Smooth muscle cell (in vitro differentiated cells): ENCODE data around the gene PEX6. TPM values are rescaled to one million over a fixed set of nuclear protein-coding genes. Genes with fewer than 3 reads are reported as not detected.
A peak's percentile ranks its signal among the peaks of the same experiment; 100 is the strongest.

ENCODE experiments used
- DNase-seq: peaks from one replicate; lab custom pipeline; 2025; ENCODE audit not compliant: unreplicated experiment; lab: John Stamatoyannopoulos, UW
- H2AFZ ChIP-seq: fragments of 200-600 bp; sonication (generic); 2 replicates; pipeline ENCODE4 v1.6.0; 2016; ENCODE audit warnings: antibody characterized with exemption, low read depth, mild to moderate bottlenecking
- H3F3A ChIP-seq: fragments of 200-600 bp; sonication (generic); 2 replicates; pipeline ENCODE4 v1.6.0; 2017; ENCODE audit warnings: antibody characterized with exemption, low read depth
- H3K27ac ChIP-seq: fragments of 200-600 bp; sonication (generic); 2 replicates; pipeline ENCODE4 v1.5.1; 2016; ENCODE audit warnings: low read depth, mild to moderate bottlenecking
- H3K27me3 ChIP-seq: fragments of 200-600 bp; sonication (generic); 2 replicates; pipeline ENCODE4 v1.6.1; 2016; ENCODE audit warnings: low read depth, mild to moderate bottlenecking
- H3K36me3 ChIP-seq: fragments of 200-600 bp; sonication (generic); 2 replicates; pipeline ENCODE4 v1.5.1; 2016; ENCODE audit warnings: low read depth
- H3K4me1 ChIP-seq: fragments of 200-600 bp; sonication (generic); 2 replicates; pipeline ENCODE4 v1.5.1; 2016; ENCODE audit warnings: low read depth
- H3K4me2 ChIP-seq: fragments of 200-600 bp; sonication (generic); 2 replicates; pipeline ENCODE4 v1.6.0; 2016; ENCODE audit warnings: mild to moderate bottlenecking
- H3K4me3 ChIP-seq: fragments of 200-600 bp; sonication (generic); 2 replicates; pipeline ENCODE4 v1.5.1; 2016; ENCODE audit warnings: mild to moderate bottlenecking
- H3K79me2 ChIP-seq: fragments of 200-600 bp; sonication (generic); 2 replicates; pipeline ENCODE4 v1.6.0; 2016; ENCODE audit warnings: low read depth, mild to moderate bottlenecking
- H3K9ac ChIP-seq: fragments of 200-600 bp; sonication (generic); 2 replicates; pipeline ENCODE4 v1.6.0; 2016; ENCODE audit warnings: low read depth
- H3K9me3 ChIP-seq: fragments of 200-600 bp; sonication (generic); replicated peaks from 2 replicates; pipeline ENCODE4 v1.5.1; 2016; ENCODE audit warnings: low read depth
- H4K20me1 ChIP-seq: fragments of 200-600 bp; sonication (generic); 2 replicates; pipeline ENCODE4 v1.6.0; 2016; ENCODE audit warnings: low read depth
- CTCF ChIP-seq: fragments of 200-600 bp; sonication (generic); IDR thresholded peaks from 2 replicates; pipeline ENCODE4 v1.5.1; 2017; ENCODE audit warnings: borderline replicate concordance, mild to moderate bottlenecking, antibody characterized with exemption; ENCODE audit not compliant: insufficient read depth, poor library complexity, severe bottlenecking
- WGBS: methylation state at CpG from one replicate; pipeline ENCODE4 v1.1.7; 2016; ENCODE audit warnings: low lambda C conversion rate; 5-methylcytosine and 5-hydroxymethylcytosine counted together
- polyA plus RNA-seq: library from polyadenylated mRNA; unstranded; fragments of >200 nt; fragmentation: Nextera tagmentation; extraction: Ambion mirVana; gene quantifications from 2 replicates; pipeline ENCODE4 v1.2.1, GENCODE V29; 2016
- total RNA-seq: library from RNA; depleted of rRNA; stranded (reverse); fragments of >200 nt; gene quantifications from 2 replicates; pipeline ENCODE4 v1.2.3, GENCODE V29; 2014

The PEX6 gene
- total and polyA plus RNA-seq, 2 experiments from 2014 or later = 9.7 to 24.6 TPM

GRCh38 chr6:42974919-42975505, 4.0 kb downstream of the PEX6 start:
- H3K9ac ChIP-seq = no peak overlapping the region
- no peak for TF ChIP-seq CTCF
- H3K4me2 ChIP-seq = no peak overlapping the region
- no peak overlapping the region for H3K27ac ChIP-seq
- no peak for DNase-seq
- no peaks in the 10 kb centered on the region for H3K36me3 ChIP-seq
- WGBS = 83% methylated on average over 5 of the region's 5 CpGs
- peaks cover 15% of the 10 kb centered on the region for H3K4me1 ChIP-seq
- no peaks in the 10 kb centered on the region for H3K27me3 ChIP-seq
- H3F3A ChIP-seq = peaks cover 14% of the 10 kb centered on the region
- no peaks in the 10 kb centered on the region for H3K9me3 ChIP-seq
- no peak overlapping the region for H3K4me3 ChIP-seq
- no peak overlapping the region for H2AFZ ChIP-seq
- peaks cover 20% of the 10 kb centered on the region for H3K79me2 ChIP-seq
- peaks cover 19% of the 10 kb centered on the region for H4K20me1 ChIP-seq

- H3K79me2 ChIP-seq = peaks cover 20% of the 10 kb centered on the region
- H3K4me3 ChIP-seq = no peak overlapping the region
- no peaks in the 10 kb centered on the region for H3K36me3 ChIP-seq
- H3K9me3 ChIP-seq = no peaks in the 10 kb centered on the region
- no peak overlapping the region for H2AFZ ChIP-seq
- WGBS = 94% methylated on average over 3 of the region's 3 CpGs
- peaks cover 8% of the 10 kb centered on the region for H3F3A ChIP-seq
- no peaks in the 10 kb centered on the region for H3K27me3 ChIP-seq
- H3K9ac ChIP-seq = no peak overlapping the region
- no peak for TF ChIP-seq CTCF
- peaks cover 8% of the 10 kb centered on the region for H3K4me1 ChIP-seq
- no peak overlapping the region for H3K27ac ChIP-seq
- no peak for DNase-seq
- H3K4me2 ChIP-seq = no peak overlapping the region
- peaks cover 19% of the 10 kb centered on the region for H4K20me1 ChIP-seq
Measured at GRCh38 chr6:42973926-42974325, 5.1 kb downstream of the PEX6 start.

GRCh38 chr6:42971746-42972327, 7.1 kb downstream of the PEX6 start:
- H3K4me3 ChIP-seq = no peak overlapping the region
- H3K9me3 ChIP-seq = no peaks in the 10 kb centered on the region
- DNase-seq = no peak
- no peaks in the 10 kb centered on the region for H3K27me3 ChIP-seq
- no peak overlapping the region for H2AFZ ChIP-seq
- peaks cover 6% of the 10 kb centered on the region for H3K79me2 ChIP-seq
- H4K20me1 ChIP-seq = peaks cover 15% of the 10 kb centered on the region
- H3F3A ChIP-seq = peaks cover 8% of the 10 kb centered on the region
- no peak overlapping the region for H3K9ac ChIP-seq
- no peaks in the 10 kb centered on the region for H3K4me1 ChIP-seq
- 90% methylated on average over 3 of the region's 3 CpGs for WGBS
- TF ChIP-seq CTCF = no peak
- peak overlapping the region; percentile 28 for H3K27ac ChIP-seq
- H3K36me3 ChIP-seq = no peaks in the 10 kb centered on the region
- H3K4me2 ChIP-seq = no peak overlapping the region
